ENCODE results near the gene DIP2C. TPM values are rescaled to one million over a fixed set of nuclear protein-coding genes. Genes with fewer than 3 reads are reported as not detected.

The DIP2C gene
- polyA plus RNA-seq, 1 of the 3 experiments (the other 2 are of a cell fraction) = 8.7 TPM

DNA sequence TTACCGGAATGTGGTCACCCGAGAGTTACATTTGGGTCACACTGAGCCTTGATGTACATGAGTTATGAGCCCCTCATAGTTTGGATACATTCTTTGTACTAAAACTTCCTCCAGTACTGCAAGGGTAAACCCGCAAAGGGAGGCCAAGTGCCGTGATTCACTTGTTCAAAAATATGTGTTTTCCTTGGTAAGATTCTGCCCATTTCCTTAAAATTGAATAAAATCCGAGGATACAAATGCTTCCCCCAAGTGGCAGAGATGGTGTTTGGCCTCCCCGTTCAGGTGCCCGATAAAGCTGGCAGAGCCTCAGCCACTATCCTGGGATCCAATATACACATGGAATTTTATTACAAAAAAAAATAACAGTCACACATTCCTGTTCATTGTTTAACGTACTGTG is 268.3 kb downstream of the DIP2C start:
- Histone ChIP-seq H3F3A (replicated peaks; ENCODE audit: insufficient read depth) (peaks cover 7% of the 10 kb centered on the region), H3K4me1 (ENCODE audit: control insufficient read depth in 1 of 2, insufficient read depth in 2 of 2, low read depth in 1 of 2, low read length in 1 of 2) (no peaks in the 10 kb centered on the region; a peak in 1 of 4 replicates), H3K27ac (ENCODE audit: low read depth in 2 of 2, low read length in 1 of 2) (no peak overlapping the region), H4K20me1 (ENCODE audit: insufficient read depth) (no peaks in the 10 kb centered on the region), H3K4me2 (no peak overlapping the region), H3K9ac (no peak overlapping the region), H3K79me2 (ENCODE audit: insufficient read depth) (peaks cover 9% of the 10 kb centered on the region; the same call in 1 of the 2 replicates), H3K36me3 (replicated peaks in 1 of 2; ENCODE audit: control insufficient read depth in 1 of 2, insufficient read depth in 2 of 2, low read length in 1 of 2) (peaks cover 10 to 15% of the 10 kb centered on the region in 2 experiments), H3K27me3 (ENCODE audit: insufficient read depth) (no peaks in the 10 kb centered on the region), H3K9me3 (no peaks in the 10 kb centered on the region), H2AFZ (ENCODE audit: low read depth) (no peak overlapping the region), H3K4me3 (ENCODE audit: low read depth in 2 of 2, low read length in 1 of 2) (no peak overlapping the region), H3K9me2 (no peaks in the 10 kb centered on the region)
- 95% methylated on average over 8 of the region's 8 CpGs for WGBS (ENCODE audit: low lambda C conversion rate)
- ChIA-PET CTCF (interaction anchor here (1.6 kb wide), 1 partner anchor 368 kb away, joined by 3 read pairs; no protein-coding TSS in a partner anchor), POLR2A (no interaction called here)
- TF ChIP-seq EZH2phosphoT487 (IDR thresholded peaks at IDR 0.05; ENCODE audit: borderline replicate concordance, low read depth) = no peak
- TF ChIP-seq POLR2AphosphoS5 (IDR thresholded peaks at IDR 0.05; ENCODE audit: low read depth, low read length) = no peak
- no peak for TF ChIP-seq NFIC (IDR thresholded peaks at IDR 0.05; ENCODE audit: borderline replicate concordance)
- no peak for TF ChIP-seq SIN3A (IDR thresholded peaks at IDR 0.05; ENCODE audit: borderline replicate concordance, low read depth, low read length)
- TF ChIP-seq JUND (IDR thresholded peaks at IDR 0.05) = no peak
- TF ChIP-seq, protein P1, sequence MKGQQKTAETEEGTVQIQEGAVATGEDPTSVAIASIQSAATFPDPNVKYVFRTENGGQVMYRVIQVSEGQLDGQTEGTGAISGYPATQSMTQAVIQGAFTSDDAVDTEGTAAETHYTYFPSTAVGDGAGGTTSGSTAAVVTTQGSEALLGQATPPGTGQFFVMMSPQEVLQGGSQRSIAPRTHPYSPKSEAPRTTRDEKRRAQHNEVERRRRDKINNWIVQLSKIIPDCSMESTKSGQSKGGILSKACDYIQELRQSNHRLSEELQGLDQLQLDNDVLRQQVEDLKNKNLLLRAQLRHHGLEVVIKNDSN (IDR thresholded peaks at IDR 0.05; ENCODE audit: borderline replicate concordance, low read depth) = no peak
- no peak for TF ChIP-seq RFX5 (IDR thresholded peaks at IDR 0.05; ENCODE audit: low read length)
- TF ChIP-seq FOXJ3 (CRISPR knock-in tag; IDR thresholded peaks at IDR 0.05) = no peak
- no peak for TF ChIP-seq RCOR1 (IDR thresholded peaks at IDR 0.05; ENCODE audit: low read length)
- no peak for DNase-seq

DNA sequence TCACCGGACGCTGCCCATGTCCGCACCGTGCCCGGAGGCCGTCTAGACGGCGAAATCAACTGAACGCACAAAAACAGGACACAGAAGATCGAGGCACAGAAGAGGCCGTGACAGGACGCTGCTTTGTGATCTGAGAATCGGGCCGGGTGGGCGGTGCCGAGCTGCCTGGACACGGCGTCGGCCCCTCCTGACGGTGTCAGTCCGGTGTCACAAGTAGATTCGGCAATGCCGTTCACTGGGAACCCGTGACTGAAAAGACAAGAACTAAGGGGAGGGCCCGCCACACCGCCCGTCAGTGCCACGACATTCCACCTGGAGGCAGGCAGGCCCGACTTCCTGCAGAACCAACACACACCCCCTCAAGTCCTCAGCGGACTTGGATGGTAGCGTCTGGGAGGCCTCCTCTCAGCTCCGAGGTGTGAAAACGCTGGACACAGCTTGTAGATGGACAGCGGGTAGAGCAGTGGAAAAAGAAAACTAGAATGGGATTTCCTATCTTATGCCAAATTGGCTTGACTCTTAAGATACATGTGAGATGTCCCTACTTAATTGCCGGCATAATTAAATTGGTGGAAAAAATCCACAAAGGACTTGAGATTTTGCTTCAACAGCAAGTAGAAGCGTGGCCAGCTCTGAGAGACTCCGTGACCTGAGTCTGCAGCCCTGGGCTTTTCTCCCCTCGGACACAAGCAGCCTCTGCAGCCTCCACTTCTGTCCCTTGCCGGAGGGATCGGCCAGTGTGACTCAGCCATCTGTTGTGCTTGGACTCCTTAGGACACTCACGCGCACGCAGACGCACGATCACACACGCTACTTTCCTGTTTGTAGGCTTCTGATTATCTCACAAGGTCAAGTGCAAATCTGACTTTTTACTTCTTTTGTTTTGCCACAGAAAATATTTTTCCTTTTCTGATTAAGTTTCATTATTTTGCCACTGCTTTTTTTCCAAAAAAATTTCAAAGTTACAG is 269.0 kb downstream of the DIP2C start:
- Histone ChIP-seq H3K4me3 (ENCODE audit: low read depth in 2 of 2, low read length in 1 of 2) (no peak overlapping the region), H2AFZ (ENCODE audit: low read depth) (no peak overlapping the region), H3K9me3 (no peaks in the 10 kb centered on the region), H3K27ac (ENCODE audit: low read depth in 2 of 2, low read length in 1 of 2) (no peak overlapping the region), H3K4me1 (ENCODE audit: control insufficient read depth in 1 of 2, insufficient read depth in 2 of 2, low read depth in 1 of 2, low read length in 1 of 2) (no peaks in the 10 kb centered on the region; a peak in 1 of 4 replicates), H3F3A (replicated peaks; ENCODE audit: insufficient read depth) (peaks cover 2% of the 10 kb centered on the region), H3K36me3 (replicated peaks in 1 of 2; ENCODE audit: control insufficient read depth in 1 of 2, insufficient read depth in 2 of 2, low read length in 1 of 2) (peaks cover 10 to 20% of the 10 kb centered on the region in 2 experiments), H3K9me2 (no peaks in the 10 kb centered on the region), H3K79me2 (ENCODE audit: insufficient read depth) (peaks cover 9% of the 10 kb centered on the region; the same call in 1 of the 2 replicates), H3K9ac (no peak overlapping the region), H3K27me3 (ENCODE audit: insufficient read depth) (no peaks in the 10 kb centered on the region), H4K20me1 (ENCODE audit: insufficient read depth) (no peaks in the 10 kb centered on the region), H3K4me2 (no peak overlapping the region)
- POLR2A ChIA-PET = no interaction called here
- WGBS (ENCODE audit: low lambda C conversion rate) = 96% methylated on average over 46 of the region's 46 CpGs
- DNase-seq = no peak
- CTCF ChIA-PET = interaction anchor here (0.9 kb wide), 1 partner anchor 56 kb away, joined by 3 read pairs; no protein-coding TSS in a partner anchor
- TF ChIP-seq TEAD4 (IDR thresholded peaks at IDR 0.05; ENCODE audit: borderline replicate concordance, insufficient read depth) (no peak), TCF12 (IDR thresholded peaks at IDR 0.05) (no peak), RXRA (IDR thresholded peaks at IDR 0.05; ENCODE audit: borderline replicate concordance, low read depth) (no peak), GABPA (IDR thresholded peaks at IDR 0.05; ENCODE audit: low read depth) (no peak), IRF3 (IDR thresholded peaks at IDR 0.05; ENCODE audit: low read depth, low read length) (no peak), FOXJ3 (CRISPR knock-in tag; IDR thresholded peaks at IDR 0.05) (no peak), MXI1 (IDR thresholded peaks at IDR 0.05; ENCODE audit: low read depth, low read length) (no peak), YY1 (IDR thresholded peaks at IDR 0.05; ENCODE audit: low read depth) (no peak), EZH2phosphoT487 (IDR thresholded peaks at IDR 0.05; ENCODE audit: borderline replicate concordance, low read depth) (no peak), NFIC (IDR thresholded peaks at IDR 0.05; ENCODE audit: borderline replicate concordance) (no peak), GATA2 (CRISPR knock-in tag; IDR thresholded peaks at IDR 0.05) (no peak), MEF2A (IDR thresholded peaks at IDR 0.05; ENCODE audit: borderline replicate concordance, low read depth) (no peak), SIN3A (IDR thresholded peaks at IDR 0.05; ENCODE audit: borderline replicate concordance, low read depth, low read length) (no peak)
- TF ChIP-seq, protein P2, sequence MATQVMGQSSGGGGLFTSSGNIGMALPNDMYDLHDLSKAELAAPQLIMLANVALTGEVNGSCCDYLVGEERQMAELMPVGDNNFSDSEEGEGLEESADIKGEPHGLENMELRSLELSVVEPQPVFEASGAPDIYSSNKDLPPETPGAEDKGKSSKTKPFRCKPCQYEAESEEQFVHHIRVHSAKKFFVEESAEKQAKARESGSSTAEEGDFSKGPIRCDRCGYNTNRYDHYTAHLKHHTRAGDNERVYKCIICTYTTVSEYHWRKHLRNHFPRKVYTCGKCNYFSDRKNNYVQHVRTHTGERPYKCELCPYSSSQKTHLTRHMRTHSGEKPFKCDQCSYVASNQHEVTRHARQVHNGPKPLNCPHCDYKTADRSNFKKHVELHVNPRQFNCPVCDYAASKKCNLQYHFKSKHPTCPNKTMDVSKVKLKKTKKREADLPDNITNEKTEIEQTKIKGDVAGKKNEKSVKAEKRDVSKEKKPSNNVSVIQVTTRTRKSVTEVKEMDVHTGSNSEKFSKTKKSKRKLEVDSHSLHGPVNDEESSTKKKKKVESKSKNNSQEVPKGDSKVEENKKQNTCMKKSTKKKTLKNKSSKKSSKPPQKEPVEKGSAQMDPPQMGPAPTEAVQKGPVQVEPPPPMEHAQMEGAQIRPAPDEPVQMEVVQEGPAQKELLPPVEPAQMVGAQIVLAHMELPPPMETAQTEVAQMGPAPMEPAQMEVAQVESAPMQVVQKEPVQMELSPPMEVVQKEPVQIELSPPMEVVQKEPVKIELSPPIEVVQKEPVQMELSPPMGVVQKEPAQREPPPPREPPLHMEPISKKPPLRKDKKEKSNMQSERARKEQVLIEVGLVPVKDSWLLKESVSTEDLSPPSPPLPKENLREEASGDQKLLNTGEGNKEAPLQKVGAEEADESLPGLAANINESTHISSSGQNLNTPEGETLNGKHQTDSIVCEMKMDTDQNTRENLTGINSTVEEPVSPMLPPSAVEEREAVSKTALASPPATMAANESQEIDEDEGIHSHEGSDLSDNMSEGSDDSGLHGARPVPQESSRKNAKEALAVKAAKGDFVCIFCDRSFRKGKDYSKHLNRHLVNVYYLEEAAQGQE (IDR thresholded peaks at IDR 0.05; ENCODE audit: low read depth, low read length) = no peak
- TF ChIP-seq, protein P1 (IDR thresholded peaks at IDR 0.05; ENCODE audit: borderline replicate concordance, low read depth) = no peak
